H9 (cell line): ENCODE measurements around the gene CFAP45. TPM values are rescaled to one million over a fixed set of nuclear protein-coding genes. Genes with fewer than 3 reads are reported as not detected.

Experiments used
- DNase-seq: peaks from one replicate; pipeline ENCODE4 v3.0.0-alpha.2; 2017
- H2AFZ ChIP-seq: one replicate; pipeline ENCODE4 v1.6.1; 2013; ENCODE audit warnings: mild to moderate bottlenecking, low read length, control low read depth, moderate library complexity
- H2AK5ac ChIP-seq: 2 replicates; pipeline ENCODE4 v1.6.1; 2013; ENCODE audit warnings: low read length, control low read depth, mixed read lengths; ENCODE audit not compliant: insufficient read length
- H2BK120ac ChIP-seq: one replicate; pipeline ENCODE4 v1.6.1; 2013; ENCODE audit warnings: low read depth, mild to moderate bottlenecking, low read length, control low read depth, inconsistent platforms; ENCODE audit not compliant: poor library complexity, severe bottlenecking
- H2BK12ac ChIP-seq: 2 replicates; pipeline ENCODE4 v1.6.1; 2013; ENCODE audit warnings: low read length, control low read depth, mixed read lengths, low read depth; ENCODE audit not compliant: insufficient read length
- H2BK15ac ChIP-seq: 2 replicates; pipeline ENCODE4 v1.6.1; 2013; ENCODE audit warnings: low read depth, low read length, control low read depth
- H2BK20ac ChIP-seq: one replicate; pipeline ENCODE4 v1.6.1; 2013; ENCODE audit warnings: low read depth, mild to moderate bottlenecking, low read length, control low read depth, inconsistent platforms; ENCODE audit not compliant: poor library complexity, severe bottlenecking
- H2BK5ac ChIP-seq: 2 replicates; pipeline ENCODE4 v1.6.1; 2013; ENCODE audit warnings: low read length, control low read depth, mixed read lengths; ENCODE audit not compliant: insufficient read length
- H3K14ac ChIP-seq: 2 replicates; pipeline ENCODE4 v1.6.1; 2013; ENCODE audit warnings: low read length, control low read depth; ENCODE audit not compliant: insufficient read depth
- H3K18ac ChIP-seq: 2 replicates; pipeline ENCODE4 v1.6.1; 2013; ENCODE audit warnings: low read depth, mild to moderate bottlenecking, mixed read lengths, low read length, control low read depth; ENCODE audit not compliant: insufficient read length
- H3K23ac ChIP-seq: 2 replicates; pipeline ENCODE4 v1.6.1; 2013; ENCODE audit warnings: low read length, control low read depth, mixed read lengths, low read depth; ENCODE audit not compliant: insufficient read length
- H3K23me2 ChIP-seq: 2 replicates; pipeline ENCODE4 v1.6.1; 2013; ENCODE audit warnings: low read depth, mild to moderate bottlenecking, mixed read lengths, low read length, control low read depth; ENCODE audit not compliant: insufficient read length, poor library complexity, severe bottlenecking
- H3K27ac ChIP-seq: 2 replicates; pipeline ENCODE4 v1.5.1; 2013; ENCODE audit warnings: low read length, control low read depth, mixed read lengths, low read depth; ENCODE audit not compliant: insufficient read length
- H3K27me3 ChIP-seq: 2 replicates; pipeline ENCODE4 v1.6.1; 2013; ENCODE audit warnings: low read length, control low read depth, inconsistent platforms; ENCODE audit not compliant: insufficient read depth
- H3K4ac ChIP-seq: 2 replicates; pipeline ENCODE4 v1.6.1; 2013; ENCODE audit warnings: low read depth, mild to moderate bottlenecking, control low read depth, inconsistent platforms, low read length, moderate library complexity
- H3K4me1 ChIP-seq: 2 replicates; pipeline ENCODE4 v1.6.1; 2013; ENCODE audit warnings: low read length, control low read depth, inconsistent platforms; ENCODE audit not compliant: insufficient read depth
- H3K4me2 ChIP-seq: 2 replicates; pipeline ENCODE4 v1.6.1; 2013; ENCODE audit warnings: low read length, control low read depth, mixed read lengths; ENCODE audit not compliant: insufficient read length, insufficient read depth
- H3K56ac ChIP-seq: 2 replicates; pipeline ENCODE4 v1.6.1; 2013; ENCODE audit warnings: low read depth, mild to moderate bottlenecking, mixed read lengths, low read length, control low read depth; ENCODE audit not compliant: insufficient read length
- H3K79me1 ChIP-seq: 2 replicates; pipeline ENCODE4 v1.6.1; 2013; ENCODE audit warnings: low read depth, mild to moderate bottlenecking, moderate library complexity, low read length, control low read depth, inconsistent platforms; ENCODE audit not compliant: insufficient read depth, poor library complexity, severe bottlenecking
- H3K79me2 ChIP-seq: 2 replicates; pipeline ENCODE4 v1.6.1; 2013; ENCODE audit warnings: low read length, control low read depth, inconsistent platforms; ENCODE audit not compliant: insufficient read depth
- H3K9ac ChIP-seq: 2 replicates; pipeline ENCODE4 v1.6.1; 2013; ENCODE audit warnings: low read length, control low read depth, mixed read lengths; ENCODE audit not compliant: insufficient read length; ENCODE audit errors: extremely low read depth
- H3K9me3 ChIP-seq: one replicate; pipeline ENCODE4 v1.6.1; 2013; ENCODE audit warnings: low read depth, low read length, inconsistent platforms; ENCODE audit not compliant: control insufficient read depth
- H3T11ph ChIP-seq: one replicate; pipeline ENCODE4 v1.6.1; 2013; ENCODE audit warnings: mild to moderate bottlenecking, low read length, control low read depth, inconsistent platforms
- H4K20me1 ChIP-seq: one replicate; pipeline ENCODE4 v1.6.1; 2013; ENCODE audit not compliant: control insufficient read depth, insufficient read length, insufficient read depth
- H4K5ac ChIP-seq: 2 replicates; pipeline ENCODE4 v1.6.1; 2013; ENCODE audit warnings: low read depth, mild to moderate bottlenecking, mixed read lengths, low read length, control low read depth; ENCODE audit not compliant: insufficient read length
- H4K8ac ChIP-seq: replicated peaks from 2 replicates; pipeline ENCODE4 v1.6.1; 2013; ENCODE audit warnings: low read length, control low read depth, mixed read lengths, low read depth; ENCODE audit not compliant: insufficient read length
- H4K91ac ChIP-seq: 2 replicates; pipeline ENCODE4 v1.6.1; 2013; ENCODE audit warnings: low read depth, mild to moderate bottlenecking, moderate library complexity, mixed read lengths, low read length, control low read depth; ENCODE audit not compliant: insufficient read length
- H3K27ac Mint-ChIP-seq, 3 experiments: 2 replicates in 2 of 3; 3 replicates in 1 of 3; pipeline ENCODE4 v1.8.0; 2020 to 2021; ENCODE audit warnings: mixed read lengths in 3 of 3, mild to moderate bottlenecking in 1 of 3, moderate library complexity in 1 of 3
- H3K27me3 Mint-ChIP-seq: 2 replicates; pipeline ENCODE4 v1.8.0; 2021; ENCODE audit warnings: low read depth, mild to moderate bottlenecking, moderate library complexity, mixed read lengths
- H3K36me3 Mint-ChIP-seq, 3 experiments: 2 replicates in 2 of 3; 3 replicates in 1 of 3; pipeline ENCODE4 v1.8.0; 2020 to 2021; ENCODE audit warnings: low read depth in 3 of 3, mixed read lengths in 3 of 3; ENCODE audit not compliant: insufficient read depth in 1 of 3
- H3K4me1 Mint-ChIP-seq, 2 experiments: 2 replicates each; pipeline ENCODE4 v1.8.0; 2020; ENCODE audit warnings: mixed read lengths in 2 of 2
- H3K4me3 Mint-ChIP-seq, 2 experiments: 2 replicates in 1 of 2; 3 replicates in 1 of 2; pipeline ENCODE4 v1.8.0; 2020 to 2021; ENCODE audit warnings: mild to moderate bottlenecking in 2 of 2, mixed read lengths in 2 of 2, moderate library complexity in 1 of 2
- H3K9me3 Mint-ChIP-seq, 2 experiments: 2 replicates in 1 of 2; 3 replicates in 1 of 2; pipeline ENCODE4 v1.8.0; 2020; ENCODE audit warnings: mild to moderate bottlenecking in 2 of 2, mixed read lengths in 2 of 2, moderate library complexity in 1 of 2
- WGBS: extraction: QIAGEN DNeasy Blood & Tissue Kit; methylation state at CpG from one replicate; pipeline ENCODE4 v1.1.7; 2013; ENCODE audit warnings: missing lambda C conversion rate, low lambda C conversion rate, mixed read lengths; ENCODE audit not compliant: insufficient read length; ENCODE audit errors: extremely low coverage; 5-methylcytosine and 5-hydroxymethylcytosine counted together
- total RNA-seq: library from RNA; stranded (reverse); gene quantifications from 2 replicates; pipeline ENCODE4 v1.2.1, GENCODE V29; 2021
- TF ChIP-seq, protein P1 (sequence below): fragments of 200-600 bp; sonication (generic); conservative IDR thresholded peaks from 3 replicates; pipeline ENCODE4 v1.8.0; 2021; ENCODE audit warnings: antibody characterized with exemption, mild to moderate bottlenecking

Gene CFAP45
- total RNA-seq, 1 experiment from 2014 or later: 0.85 TPM

DNA sequence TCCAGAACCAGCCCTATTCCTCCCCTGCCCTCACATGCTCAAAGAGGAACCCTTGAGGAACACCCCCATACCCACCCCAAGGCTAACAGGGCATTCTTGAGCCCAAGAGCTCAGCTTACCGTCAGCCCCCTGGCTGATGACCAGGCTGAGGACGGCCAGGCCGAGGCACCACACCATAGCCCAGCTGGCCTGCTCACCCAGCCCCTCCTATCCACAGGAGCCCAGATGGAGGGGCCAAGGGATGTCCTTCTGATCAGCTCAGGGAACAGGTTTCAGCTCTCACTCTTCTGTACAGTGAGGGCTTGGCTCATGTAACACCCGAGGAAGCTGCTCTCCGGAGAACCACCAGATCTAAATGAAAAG is 43.3 kb upstream of the CFAP45 start:
- WGBS: no CpG with 5 or more reads among the region's 5 CpGs

More for the DNA sequence above, 43.3 kb upstream of the CFAP45 start:
- no peak for DNase-seq
- H3K4me1 Mint-ChIP-seq: peaks cover 31 to 58% of the 10 kb centered on the region in 2 experiments
- Histone ChIP-seq H4K8ac (no peak overlapping the region), H3K4me1 (no peaks in the 10 kb centered on the region; the same call in 1 of the 2 replicates), H3K14ac (no peak overlapping the region), H3K4me2 (no peak overlapping the region), H3T11ph (no peak overlapping the region), H3K9me3 (no peaks in the 10 kb centered on the region), H4K91ac (no peak overlapping the region), H2BK120ac (no peak overlapping the region), H3K18ac (no peak overlapping the region), H2BK12ac (no peak overlapping the region), H3K27me3 (no peaks in the 10 kb centered on the region), H3K23ac (no peak overlapping the region), H3K79me1 (no peaks in the 10 kb centered on the region), H2BK5ac (no peak overlapping the region), H2AK5ac (no peak overlapping the region), H4K5ac (no peak overlapping the region), H3K9ac (no peak overlapping the region), H3K79me2 (no peaks in the 10 kb centered on the region), H3K56ac (no peak overlapping the region), H3K23me2 (peaks cover 10% of the 10 kb centered on the region), H2BK20ac (no peak overlapping the region), H2BK15ac (no peak overlapping the region), H3K27ac (no peak overlapping the region), H3K4ac (no peak overlapping the region), H4K20me1 (no peaks in the 10 kb centered on the region), H2AFZ (no peak overlapping the region)
- H3K27ac Mint-ChIP-seq: no peak overlapping the region; a peak in 1 of 7 replicates
- H3K9me3 Mint-ChIP-seq: no peaks in the 10 kb centered on the region
- TF ChIP-seq, protein P1, sequence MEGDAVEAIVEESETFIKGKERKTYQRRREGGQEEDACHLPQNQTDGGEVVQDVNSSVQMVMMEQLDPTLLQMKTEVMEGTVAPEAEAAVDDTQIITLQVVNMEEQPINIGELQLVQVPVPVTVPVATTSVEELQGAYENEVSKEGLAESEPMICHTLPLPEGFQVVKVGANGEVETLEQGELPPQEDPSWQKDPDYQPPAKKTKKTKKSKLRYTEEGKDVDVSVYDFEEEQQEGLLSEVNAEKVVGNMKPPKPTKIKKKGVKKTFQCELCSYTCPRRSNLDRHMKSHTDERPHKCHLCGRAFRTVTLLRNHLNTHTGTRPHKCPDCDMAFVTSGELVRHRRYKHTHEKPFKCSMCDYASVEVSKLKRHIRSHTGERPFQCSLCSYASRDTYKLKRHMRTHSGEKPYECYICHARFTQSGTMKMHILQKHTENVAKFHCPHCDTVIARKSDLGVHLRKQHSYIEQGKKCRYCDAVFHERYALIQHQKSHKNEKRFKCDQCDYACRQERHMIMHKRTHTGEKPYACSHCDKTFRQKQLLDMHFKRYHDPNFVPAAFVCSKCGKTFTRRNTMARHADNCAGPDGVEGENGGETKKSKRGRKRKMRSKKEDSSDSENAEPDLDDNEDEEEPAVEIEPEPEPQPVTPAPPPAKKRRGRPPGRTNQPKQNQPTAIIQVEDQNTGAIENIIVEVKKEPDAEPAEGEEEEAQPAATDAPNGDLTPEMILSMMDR: no peak
- peak overlapping the region in 1 of 2 experiments; percentile 48; a peak in 1 of 5 replicates for H3K4me3 Mint-ChIP-seq
- H3K27me3 Mint-ChIP-seq: peaks cover 3% of the 10 kb centered on the region
- peaks cover 8 to 13% (median 8%) of the 10 kb centered on the region in 3 experiments; a peak in 6 of 7 replicates for H3K36me3 Mint-ChIP-seq
